ENCODE data around the gene RAC2.
"Not testable (repeated sequence)": the region's sequence is repeated elsewhere in the genome, so short reads cannot be mapped to it uniquely, and the experiment has no call there.

RAC2 gene

DNA sequence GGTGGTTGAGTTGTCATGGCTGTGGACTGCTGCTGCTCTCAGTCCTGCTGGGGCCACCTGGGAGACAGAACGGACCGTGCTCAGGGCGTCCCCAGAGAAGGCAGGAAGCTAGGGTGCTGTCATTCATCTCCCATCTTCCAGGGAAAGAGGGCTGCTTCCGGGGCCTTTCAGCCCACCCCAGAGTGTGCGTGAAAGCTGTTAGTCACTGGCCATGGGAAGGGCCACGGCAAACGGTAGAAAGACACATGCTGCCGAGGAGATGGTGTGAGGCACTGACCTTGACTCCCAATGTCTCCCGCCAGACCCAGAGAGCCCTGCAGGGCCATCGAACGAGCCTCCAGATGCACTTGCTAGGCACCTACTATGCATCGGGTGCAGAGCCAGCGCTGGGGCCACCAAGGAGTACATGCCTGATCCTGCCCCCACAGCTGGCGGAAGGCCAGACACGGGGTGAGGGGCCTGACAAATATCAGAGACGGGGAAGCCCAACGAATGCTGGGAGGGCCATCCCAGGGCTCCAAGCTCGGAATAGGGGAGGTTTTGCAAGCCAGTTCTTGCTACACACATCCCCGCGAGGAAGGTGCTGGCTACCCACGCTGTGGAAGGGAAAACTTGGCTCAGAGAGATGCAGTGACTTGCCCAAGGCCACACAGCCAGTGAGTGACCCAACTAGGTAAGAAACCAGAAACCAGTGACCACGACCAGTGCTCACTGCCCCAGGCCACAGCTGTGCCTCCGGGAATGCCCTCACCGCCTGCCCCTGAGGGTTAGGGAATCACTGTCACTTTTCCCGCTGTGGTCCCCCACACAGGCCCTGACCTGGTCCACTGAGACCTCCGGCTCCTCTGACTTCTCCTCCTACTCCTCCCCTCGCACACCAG is 10.1 kb downstream of the RAC2 start:
- DNase-seq (ENCODE audit: low spot score): no peak

DNA sequence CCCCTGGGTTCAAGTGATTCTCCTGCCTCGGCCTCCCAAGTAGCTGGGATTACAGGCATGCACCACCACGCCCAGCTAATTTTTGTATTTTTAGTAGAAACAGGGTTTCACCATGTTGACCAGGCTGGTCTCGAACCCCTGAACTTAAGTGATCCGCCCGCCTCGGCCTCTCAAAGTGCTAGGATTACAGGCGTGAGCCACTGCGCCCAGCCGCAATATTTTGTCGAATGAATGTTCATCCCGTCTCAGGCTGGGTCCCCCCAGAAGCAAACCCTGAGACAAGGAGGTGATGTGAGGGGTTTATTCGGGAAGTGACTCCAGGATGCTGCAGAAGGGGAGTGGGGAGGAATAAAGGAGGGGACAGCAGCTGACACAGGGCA is 10.7 kb downstream of the RAC2 start:
- DNase-seq (ENCODE audit: low spot score): not testable (repeated sequence)

DNA sequence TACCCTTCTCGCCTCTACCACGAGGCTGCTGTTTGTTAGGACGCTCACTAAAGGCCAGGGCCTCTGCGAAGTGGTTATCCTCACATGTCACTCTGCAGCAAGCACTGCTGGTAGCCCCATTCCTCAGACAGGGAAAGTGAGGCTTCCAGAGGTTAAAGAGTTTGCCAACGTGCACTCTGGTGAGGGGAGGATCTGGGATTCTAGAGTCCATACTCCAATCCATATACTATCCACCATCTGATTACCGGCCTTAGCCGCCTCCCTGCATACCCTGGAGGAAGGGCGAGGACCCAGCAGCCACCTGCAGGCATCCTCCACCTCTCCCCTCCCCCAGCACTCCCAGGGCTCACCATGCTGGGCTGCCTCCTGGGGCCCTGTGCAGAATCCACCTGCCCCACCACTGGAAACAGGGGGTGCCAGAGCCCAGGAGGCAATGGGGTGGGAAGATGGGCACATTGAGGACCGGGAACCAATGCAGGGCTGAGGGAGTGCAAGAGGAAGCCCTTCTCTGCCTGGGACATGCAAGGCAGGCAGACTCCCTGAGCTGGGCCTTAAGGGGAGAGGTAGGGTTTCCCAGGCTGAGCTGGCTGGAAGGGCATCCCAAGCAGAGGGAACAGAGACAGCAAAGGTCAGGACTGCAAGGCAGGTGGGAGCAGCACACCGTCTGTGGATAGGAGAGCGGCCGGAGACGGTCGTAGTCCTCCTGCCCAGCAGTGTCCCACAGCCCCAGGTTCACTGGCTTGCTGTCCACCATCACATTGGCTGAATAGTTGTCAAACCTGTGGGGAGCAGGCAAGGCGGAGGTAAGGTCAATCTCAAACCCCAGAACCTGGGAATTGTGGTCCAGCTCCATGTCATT is 11.7 kb downstream of the RAC2 start:
- DNase-seq (ENCODE audit: low spot score): no peak

DNA sequence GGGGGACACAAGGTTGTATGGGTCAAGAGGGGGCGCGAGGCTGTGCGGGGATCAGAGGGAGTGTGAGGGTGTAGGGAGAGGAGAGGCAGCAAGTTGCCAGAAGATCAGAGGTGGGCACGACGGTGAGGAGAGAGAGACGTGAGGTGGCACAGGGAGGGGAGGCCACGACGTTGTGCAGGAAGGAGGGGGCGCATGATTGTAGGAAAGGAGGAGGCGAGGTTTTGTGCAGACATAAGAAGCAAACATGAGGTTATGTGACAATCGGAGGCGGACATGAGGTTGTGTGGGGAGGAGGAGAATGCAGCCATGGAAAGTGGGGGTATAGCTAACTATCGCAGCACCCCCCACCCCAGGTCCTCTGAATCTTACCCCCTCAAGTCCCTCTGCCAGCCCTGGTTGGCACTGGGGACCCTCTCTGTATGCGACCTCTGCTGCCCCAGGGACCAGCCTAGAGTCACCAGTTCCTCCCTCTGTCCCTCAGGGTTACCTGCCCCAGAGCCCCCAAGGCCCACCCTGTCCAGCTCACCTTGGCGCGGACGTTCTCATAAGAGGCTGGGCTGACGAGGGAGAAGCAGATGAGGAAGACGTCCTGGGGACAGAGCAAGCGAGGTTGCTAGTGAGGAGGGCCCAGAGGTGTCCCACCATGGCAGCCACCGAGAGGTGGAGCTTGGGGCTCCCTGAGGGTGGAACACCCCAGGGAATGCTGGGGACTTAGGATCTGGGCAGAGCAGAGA is 12.5 kb downstream of the RAC2 start:
- no peak for DNase-seq (ENCODE audit: low spot score)

DNA sequence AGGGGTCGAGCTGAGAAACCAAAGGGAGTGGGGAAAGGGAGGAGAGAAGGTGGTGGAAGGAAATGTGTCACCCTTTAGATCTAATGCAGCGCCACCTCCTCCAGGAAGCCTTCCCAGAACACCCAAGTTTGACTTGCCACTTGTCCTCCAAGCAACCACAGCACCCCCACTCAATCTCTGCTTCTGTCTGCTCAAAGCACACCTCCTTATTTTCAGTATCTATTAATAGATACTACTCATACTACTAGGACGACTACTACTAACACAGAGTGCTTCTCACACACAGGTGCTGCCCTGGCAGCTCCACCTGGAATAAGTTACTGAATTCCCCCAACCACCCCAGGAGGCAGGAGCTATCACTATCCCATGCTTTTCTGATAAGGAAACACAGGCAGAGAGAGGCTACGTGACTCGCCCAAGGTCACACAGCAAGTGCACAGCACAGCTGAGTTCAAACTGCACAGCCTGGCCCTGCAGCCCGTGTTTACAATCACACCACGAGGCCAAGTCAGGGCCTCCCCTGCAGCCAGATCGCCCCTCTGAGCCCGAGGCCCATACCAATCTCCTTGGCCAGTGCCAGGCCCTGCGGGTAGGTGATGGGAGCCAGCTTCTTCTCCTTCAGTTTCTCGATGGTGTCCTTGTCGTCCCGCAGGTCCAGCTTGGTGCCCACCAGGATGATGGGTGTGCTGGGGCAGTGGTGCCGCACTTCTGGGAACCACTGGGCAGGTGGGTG is 13.2 kb downstream of the RAC2 start:
- DNase-seq (ENCODE audit: low spot score): no peak

DNA sequence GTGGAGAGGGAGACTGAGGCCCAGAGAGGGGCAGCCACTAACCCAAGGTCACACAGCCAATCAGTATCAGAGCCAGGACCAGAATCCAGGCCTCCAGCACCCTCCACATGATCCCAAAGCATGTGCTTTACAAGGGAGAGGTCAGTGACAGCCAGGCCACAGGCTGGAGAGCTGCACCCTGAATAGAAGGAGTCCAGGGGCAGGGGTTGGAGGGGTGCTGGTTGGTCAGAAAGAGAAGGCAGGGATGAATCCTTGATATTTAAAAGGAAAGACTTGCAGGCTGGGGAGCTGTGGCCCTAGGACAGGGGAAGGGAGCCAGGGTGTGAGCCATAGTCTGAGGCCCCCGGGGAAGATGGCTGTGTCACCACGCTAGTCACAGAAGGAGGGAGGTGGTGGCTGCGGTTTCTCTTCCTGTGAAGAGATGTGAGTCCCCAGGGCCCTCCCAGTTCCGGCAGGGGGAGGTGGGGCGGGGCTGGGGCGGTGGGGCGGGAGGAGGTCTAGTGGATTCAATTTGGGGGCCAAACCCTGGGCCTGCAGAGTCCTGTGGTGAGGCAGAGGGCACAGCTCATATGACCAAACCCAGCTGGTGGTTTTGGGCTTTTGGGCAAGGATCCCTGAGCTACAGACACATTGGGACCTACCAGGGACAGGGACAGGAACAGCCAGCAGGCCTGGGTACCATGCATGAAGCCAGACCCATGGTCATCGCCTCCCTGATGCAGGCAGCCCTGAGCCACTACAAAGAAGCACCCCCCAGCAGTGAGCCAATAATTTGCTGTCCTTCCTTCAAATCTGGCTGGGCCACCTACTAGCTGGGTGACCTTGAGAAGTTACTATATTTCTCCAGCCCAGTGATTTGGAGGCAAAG is 14.0 kb downstream of the RAC2 start:
- DNase-seq (ENCODE audit: low spot score): peak; percentile 48

DNA sequence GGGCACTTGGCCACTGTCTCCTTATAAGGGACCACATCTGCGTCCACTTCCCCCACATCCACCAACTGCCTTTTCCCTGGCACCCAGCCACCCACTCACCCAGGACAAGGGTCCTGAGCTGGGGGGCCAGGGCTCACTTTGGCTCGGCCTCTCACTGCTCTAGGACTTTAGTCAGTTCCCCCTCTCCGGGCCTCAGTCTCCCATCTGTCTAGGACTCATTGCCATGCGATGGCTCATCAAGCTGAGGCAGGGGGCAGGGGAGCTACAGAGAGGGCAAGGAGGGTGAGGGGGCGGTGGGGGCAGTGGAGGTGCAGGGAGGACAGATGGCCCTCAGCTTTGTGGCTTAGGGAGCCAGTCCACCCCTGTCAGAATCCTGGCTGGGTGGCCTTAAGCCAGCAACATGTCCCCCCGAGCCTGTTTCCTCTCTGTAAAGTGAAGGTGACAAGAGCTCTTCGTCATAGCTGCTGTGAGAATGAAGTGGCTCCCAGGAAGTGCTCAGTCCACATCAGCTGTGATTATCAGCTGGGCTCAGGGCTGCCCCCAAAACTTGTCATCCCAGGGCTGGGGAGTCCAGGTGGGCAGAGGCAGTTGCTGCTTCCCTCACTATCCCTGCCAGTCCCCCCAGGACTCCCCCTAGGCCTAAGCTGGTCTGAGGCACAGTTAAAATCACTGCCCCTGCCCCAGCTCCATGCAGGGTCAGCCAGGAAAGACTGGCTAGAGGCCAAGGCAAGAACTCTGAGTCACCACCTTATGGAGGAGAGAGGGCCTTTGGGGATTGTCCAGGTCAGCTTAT is 14.9 kb downstream of the RAC2 start:
- peak; percentile 66 for DNase-seq (ENCODE audit: low spot score)

DNA sequence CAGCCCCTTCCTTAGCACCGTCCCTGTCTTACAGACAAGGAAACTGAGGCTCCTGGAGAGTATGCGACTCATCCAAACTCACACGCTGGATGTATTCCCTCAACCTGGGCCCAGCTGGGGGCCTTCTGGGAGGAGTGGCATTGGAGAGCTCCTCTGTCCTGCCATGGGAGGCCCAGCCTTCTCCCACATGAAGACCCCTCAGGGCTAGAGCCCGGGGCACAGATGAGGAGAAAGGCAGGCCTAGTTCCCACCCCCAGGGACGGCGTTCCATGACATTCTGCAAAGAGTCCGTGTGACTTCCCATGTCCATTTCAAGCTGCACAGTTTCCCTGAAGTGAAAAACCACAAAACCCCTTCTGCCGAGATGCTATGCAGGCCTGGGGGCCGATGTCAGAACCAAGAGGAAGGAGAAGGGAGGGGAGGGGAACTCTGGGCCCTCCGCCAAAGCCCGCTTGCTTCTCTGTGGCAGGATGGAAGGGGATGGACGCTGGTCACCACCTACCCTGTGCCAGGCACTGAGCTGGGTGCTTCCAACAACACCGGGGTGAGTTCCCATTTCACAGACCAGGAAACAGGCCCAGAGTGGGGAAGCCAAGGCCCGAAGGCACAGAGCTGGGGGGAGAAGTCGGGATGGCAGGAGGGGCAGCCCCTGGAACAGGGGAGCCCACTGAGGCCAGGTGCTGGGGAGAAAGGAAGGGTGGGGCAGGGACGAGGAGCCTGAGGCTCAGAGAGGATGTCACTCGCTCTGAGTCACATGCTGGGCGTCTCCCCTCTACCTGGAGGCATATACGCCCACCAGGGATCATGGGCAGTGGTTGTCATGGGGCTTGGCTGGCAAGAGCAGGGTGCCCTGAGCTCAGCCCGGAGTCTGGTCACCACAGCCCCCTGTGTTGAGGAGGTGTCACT is 15.7 kb downstream of the RAC2 start:
- DNase-seq (ENCODE audit: low spot score): no peak

DNA sequence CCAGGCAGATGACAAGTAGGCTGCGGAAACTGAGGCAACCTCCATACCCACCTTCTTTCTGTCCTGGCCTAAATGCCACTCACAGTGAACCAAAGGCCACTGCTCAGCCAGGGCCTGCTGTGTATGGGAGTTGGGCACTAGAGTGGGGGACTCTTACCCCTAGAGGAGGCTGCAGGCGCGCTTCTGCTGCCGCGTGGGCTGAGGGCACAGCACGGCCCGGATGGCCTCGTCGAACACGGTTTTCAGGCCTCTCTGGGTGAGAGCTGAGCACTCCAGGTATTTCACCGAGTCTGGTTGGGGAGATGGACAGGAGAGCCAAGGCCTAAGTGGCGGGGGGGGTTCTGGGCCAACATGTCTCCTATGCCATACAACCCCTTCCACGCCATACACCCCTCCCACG is 17.6 kb downstream of the RAC2 start:
- DNase-seq (ENCODE audit: low spot score): no peak

DNA sequence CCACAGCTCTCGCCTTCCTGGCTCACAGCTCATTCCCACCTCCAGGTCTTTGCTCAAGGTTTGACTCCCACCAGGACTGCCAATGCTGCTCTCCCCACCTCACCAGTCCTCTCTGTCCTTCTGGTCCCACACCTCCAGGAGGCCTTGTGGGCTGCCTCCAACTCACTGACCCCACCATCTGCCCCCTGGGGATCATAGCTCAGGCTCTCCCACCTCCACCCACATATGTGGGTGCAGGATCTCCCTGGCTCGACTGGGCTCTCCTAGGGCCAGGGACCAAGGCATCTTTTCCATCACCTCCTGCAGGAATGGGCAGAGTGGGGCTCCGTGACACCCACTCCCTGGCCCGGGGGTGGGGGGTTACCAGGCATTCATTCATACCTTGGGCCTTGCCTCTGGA is 18.0 kb downstream of the RAC2 start:
- no peak for DNase-seq (ENCODE audit: low spot score)

DNA sequence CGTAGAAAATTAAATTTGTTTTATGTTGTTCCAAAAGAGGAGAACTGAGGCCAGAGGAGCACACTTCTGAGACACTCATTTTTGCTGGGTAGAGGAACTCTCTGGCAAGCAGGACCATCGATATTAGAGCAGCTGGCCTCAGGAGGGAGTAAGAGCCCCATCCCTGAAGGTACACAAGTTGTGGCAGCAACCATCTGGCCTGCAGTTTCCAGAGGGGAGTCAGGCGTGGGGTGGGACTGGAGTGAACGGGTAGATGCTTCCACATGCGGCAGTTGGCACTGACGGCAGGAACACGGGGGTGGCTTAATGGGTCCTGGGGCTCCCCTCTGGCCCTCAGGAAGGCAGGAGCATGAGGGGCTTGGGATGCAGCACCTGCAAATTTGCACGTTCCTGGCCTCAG is 18.6 kb downstream of the RAC2 start:
- no peak for DNase-seq (ENCODE audit: low spot score)

DNA sequence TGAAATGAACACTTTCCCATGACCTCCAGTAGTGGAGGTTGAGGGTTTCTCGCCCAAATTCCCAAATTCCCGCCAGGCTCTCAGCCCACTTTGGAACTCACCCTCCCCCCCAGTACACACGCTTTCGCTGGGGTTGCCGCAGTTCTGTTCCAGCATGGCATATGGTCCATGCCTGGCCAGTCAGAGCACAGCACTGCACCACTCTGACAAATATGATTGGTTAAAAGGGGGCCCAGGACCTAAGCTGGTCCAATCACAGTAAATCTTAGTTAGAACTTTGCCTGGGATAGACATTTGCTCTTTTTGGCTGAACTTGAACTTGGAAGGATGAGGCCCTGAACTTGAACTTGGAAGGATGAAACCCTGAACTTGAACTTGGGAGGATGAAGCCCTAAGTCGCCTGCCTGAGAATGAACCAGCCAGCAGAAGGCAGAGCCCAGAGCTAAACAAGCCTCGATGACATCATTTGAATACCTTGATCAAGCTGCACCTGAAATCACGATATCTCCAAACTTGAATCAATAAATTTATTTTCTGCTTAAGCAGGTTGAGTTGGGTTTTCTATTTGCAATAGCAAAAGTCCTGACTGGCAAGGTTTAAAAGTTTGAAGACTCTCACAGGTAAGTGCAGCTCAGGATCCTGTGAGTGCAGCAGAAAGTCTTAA is 19.2 kb downstream of the RAC2 start:
- no peak for DNase-seq (ENCODE audit: low spot score)

DNA sequence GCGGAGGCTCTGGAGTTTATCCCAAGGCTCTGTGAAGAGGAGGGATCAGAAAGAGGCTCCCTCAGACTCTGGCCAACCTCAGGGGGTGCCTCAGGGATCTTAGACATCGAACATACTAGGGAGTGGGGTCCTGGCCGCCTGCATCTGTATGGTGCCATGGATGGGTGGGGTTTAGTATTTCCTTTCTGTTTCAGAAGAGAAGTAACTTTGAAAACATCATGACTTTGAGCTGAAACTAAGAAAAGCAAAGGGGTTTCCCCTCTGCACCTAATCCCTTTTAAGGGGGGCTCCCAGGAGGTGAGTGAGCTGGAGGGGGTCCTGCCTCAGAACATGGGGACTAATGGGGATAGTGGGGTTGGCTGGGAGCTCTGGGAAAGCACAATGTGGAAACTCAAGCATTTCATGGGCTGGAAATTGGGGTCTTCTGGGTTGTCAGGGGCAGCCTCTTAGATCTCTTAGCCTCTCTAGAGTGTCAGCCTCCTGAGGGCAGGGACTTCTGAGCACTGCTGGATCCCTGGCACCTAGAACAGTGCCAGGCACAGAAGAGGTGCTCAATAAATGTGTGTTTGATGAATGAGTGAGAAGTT is 20.0 kb downstream of the RAC2 start:
- DNase-seq (ENCODE audit: low spot score): no peak

DNA sequence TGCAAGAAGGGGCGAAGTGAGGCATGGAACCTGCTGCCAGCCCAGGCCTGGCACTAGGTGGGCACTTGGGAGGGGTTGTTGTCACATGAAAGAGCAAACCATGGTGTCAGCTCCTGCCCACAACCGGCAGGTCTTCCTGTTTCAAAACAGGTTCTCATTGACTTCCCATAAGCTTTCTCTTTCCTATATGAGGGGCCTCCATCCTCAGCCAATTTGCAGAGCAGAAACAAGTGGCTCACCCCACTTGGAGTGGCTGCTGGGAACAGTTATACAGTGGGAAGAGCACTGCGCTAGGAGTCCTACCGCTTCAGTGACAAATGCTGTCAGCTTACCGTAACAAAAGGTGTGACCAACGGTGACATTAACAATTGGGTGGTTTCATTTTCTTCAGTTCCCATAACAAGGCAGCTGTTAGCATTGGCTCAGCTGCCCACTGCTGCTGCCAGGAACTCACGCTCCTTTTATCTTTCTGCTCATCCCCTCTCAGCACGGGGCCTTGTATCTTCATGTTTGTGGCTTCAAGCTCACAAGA is 21.6 kb downstream of the RAC2 start:
- DNase-seq (ENCODE audit: low spot score): no peak

DNA sequence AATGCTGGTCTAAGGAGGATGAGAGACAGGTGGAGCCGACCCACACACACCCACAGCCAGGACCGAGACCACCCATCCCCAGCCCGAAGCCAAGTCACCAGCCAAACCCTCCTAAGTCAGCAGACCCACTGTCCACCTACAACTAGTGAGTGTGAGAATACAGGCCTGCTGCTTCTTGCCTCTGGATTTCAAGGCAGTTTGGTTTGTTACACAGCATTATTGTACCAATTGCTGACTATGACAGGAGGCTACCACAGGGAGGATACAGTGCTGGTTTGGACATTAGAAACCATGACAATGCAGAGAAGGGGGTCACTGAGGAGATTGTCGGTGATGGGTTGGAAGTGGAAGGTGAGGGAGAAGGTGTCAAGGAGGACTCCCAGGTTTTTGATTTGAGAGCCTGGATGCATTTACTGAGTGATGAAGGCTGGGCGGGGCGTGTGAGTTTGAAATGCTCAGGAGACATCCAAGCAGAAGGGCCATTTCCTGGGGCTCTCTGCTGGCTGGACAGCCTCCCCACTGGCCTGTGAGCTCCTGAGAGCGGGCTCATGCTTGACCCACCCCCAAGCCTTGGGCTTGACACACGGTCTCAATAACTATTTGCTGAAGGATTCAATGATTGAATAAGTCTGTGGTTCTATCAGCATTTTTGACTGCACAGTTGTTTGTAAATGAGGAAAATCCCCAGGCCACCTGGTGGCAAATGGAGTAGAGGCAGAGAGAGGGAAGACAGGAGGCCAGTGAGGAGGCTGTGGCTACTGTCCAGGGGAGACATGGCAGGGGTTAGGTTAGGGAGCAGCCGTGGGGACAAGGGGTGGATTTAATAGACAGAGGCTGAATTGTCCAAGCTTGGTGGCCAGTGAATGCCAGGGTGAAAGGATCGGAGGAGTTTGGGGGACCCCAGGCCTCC is 22.4 kb downstream of the RAC2 start:
- DNase-seq (ENCODE audit: low spot score): no peak

DNA sequence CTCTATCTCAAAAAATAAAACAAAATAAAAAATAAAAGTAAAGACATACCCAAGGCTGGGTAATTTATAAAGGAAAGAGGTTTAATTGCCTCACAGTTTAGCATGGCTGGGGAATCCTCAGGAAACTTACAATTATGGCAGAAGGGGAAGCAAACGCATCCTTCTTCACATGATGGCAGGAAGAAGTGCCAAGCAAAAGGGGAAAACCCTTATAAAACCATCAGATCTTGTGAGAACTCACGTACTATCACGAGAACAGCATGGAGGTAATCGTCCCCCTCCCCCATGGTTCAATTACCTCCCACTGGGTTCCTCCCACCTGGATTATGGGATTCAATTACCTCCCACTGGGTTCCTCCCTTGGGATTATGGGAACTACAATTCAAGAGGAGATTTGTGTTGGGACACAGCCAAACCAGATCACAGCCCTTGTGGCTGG is 23.5 kb downstream of the RAC2 start:
- no peak for DNase-seq (ENCODE audit: low spot score)

DNA sequence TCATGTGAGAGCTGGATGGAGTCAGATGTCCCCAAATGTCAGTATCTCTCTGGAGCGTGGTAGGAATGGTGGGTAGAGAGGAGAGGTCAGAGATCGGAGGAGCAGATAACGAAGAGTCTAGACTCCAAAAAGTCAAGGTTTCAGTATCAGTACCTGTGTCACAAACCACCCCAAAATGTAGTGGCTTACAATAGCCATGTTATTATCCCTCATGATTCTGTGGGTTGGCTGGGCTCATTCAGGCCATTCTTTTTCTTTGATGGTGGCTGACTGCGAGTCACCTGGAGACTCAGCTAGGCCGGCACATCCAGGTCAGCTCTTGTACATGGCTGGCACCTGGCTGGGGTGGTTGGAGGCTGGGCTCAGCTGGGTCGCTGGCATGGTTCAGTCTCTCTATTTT is 24.5 kb downstream of the RAC2 start:
- DNase-seq (ENCODE audit: low spot score): no peak
